CD4-positive, alpha-beta T cell (primary cell): ENCODE measurements around the gene GOLGA6B. TPM values are rescaled to one million over a fixed set of nuclear protein-coding genes. Genes with fewer than 3 reads are reported as not detected.
"Not testable (repeated sequence)": the region's sequence is repeated elsewhere in the genome, so short reads cannot be mapped to it uniquely, and the experiment has no call there.

ENCODE experiments used
- ATAC-seq: fragments of 200-7000 bp; cut with Tn5 transposase; one replicate; pipeline ENCODE4 v1.10.0; 2022; ENCODE audit warnings: mild to moderate bottlenecking; ENCODE audit not compliant: poor library complexity
- CTCF ChIA-PET: fragments of 350-600 bp; sonication (Branson Sonifier 250); formaldehyde crosslinking; loops from one replicate; lab custom pipeline; 2021; ENCODE audit warnings: antibody characterized with exemption, inconsistent platforms; lab: Charles Lee
- POLR2A ChIA-PET: fragments of 350-600 bp; sonication (Branson Sonifier 250); formaldehyde crosslinking; loops from one replicate; lab custom pipeline; 2021; ENCODE audit warnings: antibody characterized with exemption, inconsistent platforms; lab: Charles Lee
- DNase-seq, 14 experiments: peaks; one replicate each; pipeline ENCODE4 v3.0.0-alpha.2; 2013 to 2020; ENCODE audit warnings: mixed read lengths in 2 of 14
- H3K27ac ChIP-seq, 2 donors: one replicate each; pipeline versions ENCODE4 v1.5.1 to v1.7.0; 2013; ENCODE audit warnings: low read length in 2 of 2, low read depth in 1 of 2, mild to moderate bottlenecking in 1 of 2
- H3K27me3 ChIP-seq, 2 experiments: 1 replicate in 1 of 2; 2 replicates in 1 of 2; pipeline versions ENCODE4 v1.6.1 to v1.7.0; 2013; ENCODE audit warnings: low read length in 2 of 2, control low read depth in 1 of 2, mild to moderate bottlenecking in 1 of 2, moderate library complexity in 1 of 2; ENCODE audit not compliant: insufficient read depth in 2 of 2, control insufficient read depth in 1 of 2
- H3K36me3 ChIP-seq: one replicate; pipeline ENCODE4 v1.6.1; 2013; ENCODE audit warnings: low read length, control low read depth; ENCODE audit not compliant: insufficient read depth
- H3K4me1 ChIP-seq: one replicate; pipeline ENCODE4 v1.6.1; 2013; ENCODE audit warnings: low read length, control low read depth; ENCODE audit not compliant: insufficient read depth
- H3K4me3 ChIP-seq: one replicate; pipeline ENCODE4 v1.5.1; 2013; ENCODE audit warnings: mild to moderate bottlenecking, low read length, moderate library complexity
- H3K9me3 ChIP-seq, 2 experiments: 1 replicate in 1 of 2; 2 replicates in 1 of 2; pipeline versions ENCODE4 v1.6.1 to v1.7.0; 2013; ENCODE audit warnings: low read length in 2 of 2, mild to moderate bottlenecking in 2 of 2, control low read depth in 1 of 2, moderate library complexity in 1 of 2; ENCODE audit not compliant: control insufficient read depth in 1 of 2, insufficient read depth in 1 of 2
- H3K27ac Mint-ChIP-seq: one replicate; pipeline ENCODE4 v1.8.0; 2020; ENCODE audit warnings: mixed read lengths
- H3K27me3 Mint-ChIP-seq: one replicate; pipeline ENCODE4 v1.8.0; 2021; ENCODE audit warnings: mixed read lengths
- H3K36me3 Mint-ChIP-seq: one replicate; pipeline ENCODE4 v1.8.0; 2021; ENCODE audit warnings: low read depth, mixed read lengths
- H3K4me1 Mint-ChIP-seq: one replicate; pipeline ENCODE4 v1.8.0; 2021; ENCODE audit warnings: low read depth, mixed read lengths
- H3K4me3 Mint-ChIP-seq: one replicate; pipeline ENCODE4 v1.8.0; 2020; ENCODE audit warnings: mild to moderate bottlenecking, mixed read lengths
- H3K9me3 Mint-ChIP-seq: one replicate; pipeline ENCODE4 v1.8.0; 2020; ENCODE audit warnings: mixed read lengths
- intact Hi-C, 2 experiments: fragments of 100-400 bp; cut with DNase I in 1 of 2; cut with micrococcal nuclease in 1 of 2; formaldehyde crosslinking; loops; one replicate each; pipeline versions ENCODE4 v1.15.1 to v1.9.0; 2023 to 2025; cut with DNase I, micrococcal nuclease
- total RNA-seq, 174 experiments: library from RNA in 2 of 174; stranded (reverse) in 2 of 174; gene quantifications; one replicate each; pipeline ENCODE4 v1.2.3 and lab custom pipeline; 2021 to 2026
- TF ChIP-seq, protein P1 (sequence below): fragments of 200-600 bp; IDR thresholded peaks from one replicate; pipeline ENCODE4 v1.8.0; 2022; ENCODE audit warnings: antibody characterized with exemption, mild to moderate bottlenecking

GOLGA6B gene
- total RNA-seq, 2 experiments from 2014 or later: 0.22 TPM; not detected in 1

DNA sequence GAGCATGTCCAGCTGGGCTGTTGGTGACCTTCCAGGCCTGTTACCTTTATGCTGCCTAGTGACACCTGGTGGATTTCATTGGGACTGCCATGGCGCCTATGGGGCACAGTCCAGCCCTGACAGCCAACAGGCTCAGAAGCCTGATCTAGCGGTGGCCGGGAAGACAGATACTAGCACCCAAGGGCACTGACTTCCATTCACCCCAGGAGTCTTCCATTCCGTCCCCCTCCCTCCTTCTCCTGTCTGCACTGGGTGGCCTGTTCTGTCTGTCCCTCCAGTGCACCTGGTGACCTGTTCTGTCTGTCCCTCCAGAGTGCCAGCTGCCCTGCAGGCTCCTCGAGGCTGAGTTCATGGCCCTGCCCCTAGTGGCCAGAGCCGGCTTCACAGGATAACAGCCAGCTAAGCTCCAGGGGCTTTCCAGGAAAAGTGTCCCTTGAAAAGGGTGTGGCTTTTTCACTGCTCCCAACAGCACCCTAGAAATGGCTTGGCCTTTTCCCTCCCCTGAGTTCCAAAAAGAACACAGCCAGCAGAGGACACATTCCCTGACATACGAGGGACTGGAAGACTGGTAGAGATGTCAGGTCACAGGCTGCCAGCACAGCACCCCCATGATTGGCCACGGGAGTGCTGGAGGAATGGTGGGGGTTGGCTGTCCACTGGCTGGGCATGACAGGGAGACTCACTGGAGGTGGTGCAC is 16.3 kb downstream of the GOLGA6B start:
- H3K36me3 Mint-ChIP-seq, H3K9me3 ChIP-seq, H3K9me3 Mint-ChIP-seq, H3K4me1 ChIP-seq, H3K27me3 ChIP-seq, H3K27ac Mint-ChIP-seq, H3K4me1 Mint-ChIP-seq, H3K27ac ChIP-seq, H3K36me3 ChIP-seq: not testable (repeated sequence)
- H3K4me3 ChIP-seq: peak overlapping the region; percentile 27
- H3K27me3 Mint-ChIP-seq: peaks cover 11% of the 10 kb centered on the region
- peak overlapping the region; percentile 70 for H3K4me3 Mint-ChIP-seq
- DNase-seq (peak; percentile 40 to 83 (median 64)), ATAC-seq (peak; percentile 95)
- ChIA-PET CTCF (interaction anchor here (0.6 to 2.5 kb wide), 14 partner anchors 11 to 398 kb away, joined by 3 to 11 read pairs (median 4); partner anchors contain the start of genes BBS4, HEXA, HIGD2B and PARP6), POLR2A (interaction anchor here (1.0 kb wide), 1 partner anchor 16 kb away, joined by 3 read pairs; the partner anchor contains the start of genes BBS4 and HIGD2B)
- TF ChIP-seq, protein P1, sequence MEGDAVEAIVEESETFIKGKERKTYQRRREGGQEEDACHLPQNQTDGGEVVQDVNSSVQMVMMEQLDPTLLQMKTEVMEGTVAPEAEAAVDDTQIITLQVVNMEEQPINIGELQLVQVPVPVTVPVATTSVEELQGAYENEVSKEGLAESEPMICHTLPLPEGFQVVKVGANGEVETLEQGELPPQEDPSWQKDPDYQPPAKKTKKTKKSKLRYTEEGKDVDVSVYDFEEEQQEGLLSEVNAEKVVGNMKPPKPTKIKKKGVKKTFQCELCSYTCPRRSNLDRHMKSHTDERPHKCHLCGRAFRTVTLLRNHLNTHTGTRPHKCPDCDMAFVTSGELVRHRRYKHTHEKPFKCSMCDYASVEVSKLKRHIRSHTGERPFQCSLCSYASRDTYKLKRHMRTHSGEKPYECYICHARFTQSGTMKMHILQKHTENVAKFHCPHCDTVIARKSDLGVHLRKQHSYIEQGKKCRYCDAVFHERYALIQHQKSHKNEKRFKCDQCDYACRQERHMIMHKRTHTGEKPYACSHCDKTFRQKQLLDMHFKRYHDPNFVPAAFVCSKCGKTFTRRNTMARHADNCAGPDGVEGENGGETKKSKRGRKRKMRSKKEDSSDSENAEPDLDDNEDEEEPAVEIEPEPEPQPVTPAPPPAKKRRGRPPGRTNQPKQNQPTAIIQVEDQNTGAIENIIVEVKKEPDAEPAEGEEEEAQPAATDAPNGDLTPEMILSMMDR: peak; percentile 83
- intact Hi-C loops: loop anchor here in 1 of 2 experiments (10.0 kb wide), 1 partner anchor 66 kb away; no protein-coding TSS in a partner anchor

DNA sequence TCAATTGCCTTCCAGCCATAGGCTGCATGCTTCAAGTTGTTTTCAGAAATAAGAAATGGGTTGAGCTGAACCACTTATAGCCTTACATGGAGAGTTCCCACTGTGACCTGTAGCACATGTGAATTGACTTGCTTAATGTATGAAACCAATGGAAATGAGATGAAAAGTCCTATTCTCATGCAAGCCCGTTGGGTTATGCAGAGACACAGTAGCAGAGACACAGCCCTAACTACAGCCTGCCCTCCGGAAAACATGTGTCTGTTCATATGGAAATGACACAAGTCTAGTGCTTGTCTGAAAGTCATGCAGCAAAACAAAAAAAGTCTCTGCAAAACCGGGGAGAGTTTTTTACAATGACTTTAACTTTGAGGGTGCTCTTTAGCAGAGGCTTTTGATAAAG is 17.0 kb downstream of the GOLGA6B start:
- TF ChIP-seq, protein P1: no peak

DNA sequence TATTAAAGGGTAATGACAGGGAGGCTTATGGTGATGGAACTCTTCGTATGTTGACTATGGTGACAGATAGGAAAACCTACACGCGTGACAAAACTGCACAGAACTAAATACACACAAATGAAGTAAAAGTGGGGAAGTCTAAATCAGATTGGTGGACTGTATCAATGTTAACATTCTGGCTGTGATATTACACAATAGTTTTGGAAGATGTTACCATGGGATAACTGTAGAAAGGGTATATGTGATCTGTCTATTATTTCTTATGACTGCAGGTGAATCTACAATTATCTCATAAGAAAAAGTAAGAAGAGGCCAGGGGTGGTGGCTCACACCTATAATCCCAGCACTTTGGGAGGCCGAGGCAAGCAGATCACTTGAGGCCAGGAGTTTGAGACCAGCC is 22.3 kb downstream of the GOLGA6B start:
- H3K27me3 Mint-ChIP-seq: peaks cover 19% of the 10 kb centered on the region
- ATAC-seq: no peak
- no peaks in the 10 kb centered on the region for H3K4me1 Mint-ChIP-seq

More for the DNA sequence above, 17.0 kb downstream of the GOLGA6B start:
- Mint-ChIP-seq H3K27ac (no peak overlapping the region), H3K27me3 (peaks cover 15% of the 10 kb centered on the region), H3K9me3 (no peaks in the 10 kb centered on the region), H3K36me3 (no peaks in the 10 kb centered on the region), H3K4me1 (peaks cover 6% of the 10 kb centered on the region), H3K4me3 (no peak overlapping the region)
- Histone ChIP-seq H3K9me3 (no peaks in the 10 kb centered on the region), H3K4me3 (no peak overlapping the region), H3K4me1 (peaks cover 7% of the 10 kb centered on the region), H3K27ac (no peak overlapping the region), H3K36me3 (no peaks in the 10 kb centered on the region), H3K27me3 (peaks cover 0 to 10% of the 10 kb centered on the region in 2 experiments)
- DNase-seq (no peak), ATAC-seq (no peak)
- CTCF ChIA-PET: interaction anchor here (0.6 to 2.5 kb wide), 13 partner anchors 13 to 399 kb away, joined by 3 to 11 read pairs (median 4); partner anchors contain the start of genes BBS4, HEXA, HIGD2B and PARP6
- POLR2A ChIA-PET: no interaction called here
- intact Hi-C loops: loop anchor here in 1 of 2 experiments (10.0 kb wide), 1 partner anchor 67 kb away; no protein-coding TSS in a partner anchor

More for the DNA sequence above, 22.3 kb downstream of the GOLGA6B start:
- H3K4me3 Mint-ChIP-seq: no peak overlapping the region
- H3K4me3 ChIP-seq: no peak overlapping the region
- DNase-seq: no peak
- POLR2A ChIA-PET: interaction anchor here (1.2 kb wide), 1 partner anchor 9 kb away, joined by 3 read pairs; the partner anchor contains the start of genes BBS4 and HIGD2B
- H3K27me3 ChIP-seq: peaks cover 2 to 5% of the 10 kb centered on the region in 2 experiments
- H3K9me3 Mint-ChIP-seq: no peaks in the 10 kb centered on the region
- no peak overlapping the region for H3K27ac ChIP-seq
- H3K27ac Mint-ChIP-seq: no peak overlapping the region
- CTCF ChIA-PET: no interaction called here
- H3K36me3 ChIP-seq: no peaks in the 10 kb centered on the region
- H3K36me3 Mint-ChIP-seq: no peaks in the 10 kb centered on the region
- TF ChIP-seq, protein P1: no peak
- no peaks in the 10 kb centered on the region for H3K4me1 ChIP-seq
- intact Hi-C loops: loop anchor here in 1 of 2 experiments (10.0 kb wide), 1 partner anchor 72 kb away; no protein-coding TSS in a partner anchor
- no peaks in the 10 kb centered on the region for H3K9me3 ChIP-seq
